NCI-H2081 (cell line): ENCODE results near the gene RFTN1.

Source experiments
- DNase-seq, 2 experiments: peaks; one replicate each; lab custom pipeline; 2025; lab: John Stamatoyannopoulos, UW

Gene RFTN1

DNA sequence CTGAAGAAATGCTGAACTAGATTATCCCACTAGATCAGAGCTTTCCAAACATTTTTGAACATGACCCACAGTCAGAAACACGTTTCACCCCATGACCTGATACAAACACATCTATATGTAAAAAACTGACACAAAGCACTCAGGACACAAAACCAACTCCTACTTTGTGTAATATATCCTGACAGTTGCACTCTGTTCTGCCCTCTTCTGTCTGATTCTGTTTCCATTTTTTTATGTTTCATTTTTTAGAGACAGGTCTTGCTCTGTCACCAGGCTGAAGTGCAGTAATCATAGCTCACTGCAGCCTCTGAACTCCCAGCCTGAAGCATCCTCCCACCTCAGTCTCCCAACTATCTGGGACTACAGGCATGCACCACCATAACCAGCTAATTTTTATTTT, 15.8 kb upstream of the RFTN1 start:
- no peak for DNase-seq

DNA sequence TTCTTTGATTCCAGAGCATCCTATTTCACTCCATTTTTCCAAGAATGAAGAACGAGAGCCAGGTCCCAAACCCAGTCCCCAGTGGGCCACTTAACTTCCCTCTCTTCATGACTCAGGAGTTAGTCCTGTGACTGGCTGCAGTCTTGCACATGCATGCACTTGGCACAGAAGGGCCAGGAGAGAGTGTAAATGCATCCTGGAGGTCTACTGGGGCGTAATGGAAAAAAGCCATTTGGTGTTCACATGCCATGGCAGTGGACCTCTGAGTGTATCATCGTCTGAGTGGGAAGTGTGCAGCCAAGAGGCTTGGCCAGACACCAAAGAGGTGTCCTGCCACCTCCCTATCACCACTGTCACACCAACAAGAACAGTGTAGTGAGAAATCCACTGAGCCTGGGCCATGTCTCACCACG, 15.1 kb upstream of the RFTN1 start:
- DNase-seq: no peak

DNA sequence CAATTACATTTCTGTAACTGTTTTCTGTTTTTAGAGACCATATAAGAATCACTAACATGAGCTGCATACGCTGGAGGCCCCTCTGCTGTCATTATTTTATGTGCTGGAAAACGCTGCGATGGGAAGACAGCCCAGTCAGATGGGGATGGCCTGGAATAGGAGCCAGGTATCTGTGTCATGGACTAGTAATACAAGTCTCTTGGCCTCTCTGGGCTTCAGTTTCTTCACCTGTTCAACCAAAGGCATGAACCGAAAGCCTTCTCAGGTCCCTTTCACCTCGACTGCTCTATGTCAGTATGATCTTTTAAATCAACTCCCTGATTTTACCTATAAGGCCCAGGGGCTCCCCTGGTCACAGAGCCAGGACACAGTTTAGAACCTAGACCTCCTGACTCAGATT, 14.6 kb upstream of the RFTN1 start:
- no peak for DNase-seq

DNA sequence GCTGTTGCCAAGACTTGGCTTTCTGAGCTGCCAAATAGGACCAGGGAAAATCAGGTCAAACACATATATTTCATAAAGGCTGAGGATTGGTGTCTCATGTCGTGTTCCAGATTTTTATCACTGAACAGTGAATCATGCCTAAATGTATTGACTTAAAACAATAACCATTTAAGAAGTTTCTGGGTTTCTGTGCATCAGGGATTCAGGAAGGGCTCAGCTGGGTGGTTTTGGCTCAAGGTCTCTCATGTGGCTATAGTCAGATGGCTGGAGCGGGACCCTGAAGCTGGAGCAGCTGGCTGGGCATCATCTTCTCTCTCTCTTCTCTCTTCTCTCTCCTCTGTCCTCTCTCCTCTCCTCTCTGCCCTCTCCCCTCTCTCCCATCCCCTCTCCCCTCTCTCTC, 10.7 kb upstream of the RFTN1 start:
- DNase-seq: no peak

DNA sequence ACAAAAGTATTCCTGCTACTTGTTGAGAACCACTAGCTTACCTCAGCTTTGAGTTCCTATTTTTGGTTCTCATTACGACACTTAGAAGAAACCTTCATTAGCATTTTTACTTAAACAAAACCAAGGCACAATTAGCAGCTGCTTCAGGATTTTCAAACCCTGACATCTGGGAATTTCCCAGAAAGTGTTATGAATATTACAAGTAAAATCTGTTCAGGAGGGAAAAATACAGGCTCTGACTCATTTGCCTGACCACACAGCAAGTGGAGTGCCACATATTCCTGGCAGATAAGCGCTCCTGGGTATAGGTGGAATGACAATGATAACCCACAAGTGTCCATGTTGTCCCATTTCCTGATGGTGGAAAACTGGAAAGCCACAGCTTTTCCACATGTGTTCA, 10.3 kb upstream of the RFTN1 start:
- DNase-seq: no peak

DNA sequence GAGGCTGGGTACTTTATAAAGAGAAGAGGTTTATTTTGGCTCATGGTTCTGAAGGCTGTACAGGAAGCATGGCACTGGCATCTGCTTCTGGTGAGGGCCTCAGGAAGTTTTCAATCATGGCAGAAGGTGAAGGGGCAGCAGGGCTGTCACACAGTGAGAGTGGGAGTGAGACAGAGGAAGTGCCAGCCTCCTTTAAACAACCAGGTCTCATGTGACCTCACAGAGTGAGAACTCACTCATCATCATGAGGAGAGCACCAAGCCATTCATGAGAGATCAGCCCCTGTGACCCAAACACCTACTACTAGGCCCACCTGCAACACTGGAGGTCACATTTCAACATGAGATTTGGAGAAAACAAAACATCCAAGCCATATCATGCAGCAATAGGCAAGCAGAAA, 9.3 kb upstream of the RFTN1 start:
- no peak for DNase-seq

DNA sequence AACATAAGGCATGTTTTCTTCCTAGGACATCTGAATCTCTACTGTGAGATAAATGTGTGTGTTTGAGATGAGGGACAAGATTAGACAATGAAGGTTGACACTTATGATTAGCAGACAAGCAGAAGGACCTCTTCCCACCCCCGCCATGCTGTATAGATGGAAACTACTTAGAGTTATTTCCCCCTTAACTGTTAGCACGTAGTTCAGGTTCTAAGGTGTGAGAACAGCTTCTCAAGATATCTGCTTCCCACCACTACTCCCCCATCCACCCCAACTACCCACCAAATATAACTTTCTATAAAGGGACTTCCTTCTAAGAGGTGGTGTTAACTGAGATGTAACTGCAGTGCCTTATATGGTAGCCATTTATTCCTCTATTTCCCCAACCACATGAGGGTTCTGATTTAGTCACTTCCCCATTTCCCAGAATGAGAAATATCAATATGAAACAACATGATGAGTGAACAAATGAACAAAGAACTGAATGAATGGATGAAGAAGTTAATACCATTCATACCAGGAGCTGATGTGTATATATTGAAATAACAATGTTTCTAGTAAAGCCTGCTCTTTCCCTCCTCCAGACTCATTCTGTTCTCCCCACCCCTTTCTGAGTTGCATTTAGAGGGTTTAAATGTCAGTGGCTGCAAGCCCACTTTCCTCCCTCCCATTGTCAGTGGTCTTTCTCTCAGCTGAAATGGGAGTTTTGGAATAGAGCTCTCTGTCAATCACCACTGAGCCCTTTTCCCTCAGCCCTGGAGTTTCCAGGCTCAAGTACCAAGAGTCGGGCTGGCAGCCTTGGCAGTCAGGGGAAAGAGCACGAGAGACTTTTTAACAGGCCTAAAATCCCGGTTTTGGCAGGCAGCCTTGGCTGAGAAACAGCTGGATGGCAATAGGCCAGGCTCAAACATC, 7.7 kb upstream of the RFTN1 start:
- no peak for DNase-seq

DNA sequence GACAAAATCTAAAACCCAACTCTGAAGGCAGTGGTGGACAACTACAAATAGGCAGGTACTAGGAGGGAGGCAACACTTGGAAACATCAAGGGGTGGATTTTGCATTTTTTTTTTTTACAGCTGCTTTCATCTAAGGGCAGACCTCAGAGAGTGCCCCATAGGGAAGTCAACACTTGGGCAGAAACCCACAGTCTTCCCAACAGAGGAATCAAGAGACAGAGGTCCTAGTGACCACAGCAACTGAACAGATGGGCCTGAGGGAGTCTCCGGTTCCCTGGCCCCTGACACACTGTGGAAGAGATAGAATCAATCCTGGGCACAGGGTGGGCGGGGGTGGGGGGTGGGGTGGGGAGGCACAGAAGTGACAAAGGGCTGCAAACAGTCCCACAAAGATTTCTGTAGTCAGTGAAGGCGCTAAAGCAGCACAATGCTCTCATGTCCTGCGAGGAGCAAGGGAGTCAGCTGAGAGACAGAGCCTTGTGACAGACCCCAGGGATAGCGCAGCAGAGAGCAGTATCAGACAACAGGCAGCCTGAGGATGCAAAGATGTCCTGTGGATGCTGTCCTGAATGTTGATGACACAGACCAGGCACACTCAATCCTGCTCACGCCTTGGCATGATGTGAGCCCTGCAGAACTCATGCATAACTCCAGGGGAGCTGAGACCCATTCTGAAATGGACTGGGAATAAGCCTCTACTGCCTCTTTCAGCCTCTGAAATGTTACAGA, 6.9 kb upstream of the RFTN1 start:
- DNase-seq: no peak

DNA sequence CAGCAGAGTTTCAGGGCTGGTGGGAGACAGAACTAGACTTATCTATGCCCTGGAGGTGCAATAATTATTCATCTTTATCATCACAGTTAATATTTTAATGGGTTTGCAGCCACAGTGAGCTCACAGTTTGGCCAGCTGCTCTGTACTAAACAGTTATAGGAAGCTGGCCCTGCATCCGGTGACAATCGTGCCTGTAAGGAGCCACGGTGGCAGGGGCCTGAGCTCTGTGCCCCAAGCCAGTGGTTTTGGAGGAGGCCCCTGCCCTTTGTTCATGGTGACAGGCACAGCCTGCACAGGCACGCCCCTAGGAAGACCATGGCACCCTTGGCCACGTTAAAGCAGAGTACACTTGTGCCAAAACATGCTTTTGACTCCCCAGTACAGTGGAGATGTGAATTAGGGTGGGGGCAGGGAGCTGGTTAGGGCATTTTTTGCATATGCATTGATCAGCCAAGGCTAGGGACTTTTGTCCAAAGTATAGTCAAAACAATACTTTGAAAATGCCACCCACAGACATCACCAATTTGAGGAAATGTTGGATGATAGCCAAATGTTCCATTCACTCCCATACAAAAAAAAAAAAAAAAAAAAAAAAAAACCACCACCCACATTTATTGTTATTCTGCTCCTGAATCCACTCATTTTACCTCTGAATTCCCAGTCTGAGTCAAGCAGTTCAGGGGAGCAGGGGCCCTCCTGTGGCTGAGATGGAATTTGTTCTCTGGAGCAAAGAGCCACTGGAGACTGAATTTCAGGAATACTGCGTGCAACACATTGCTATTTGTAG, 3.4 kb upstream of the RFTN1 start:
- DNase-seq: peak; percentile 75 to 89

DNA sequence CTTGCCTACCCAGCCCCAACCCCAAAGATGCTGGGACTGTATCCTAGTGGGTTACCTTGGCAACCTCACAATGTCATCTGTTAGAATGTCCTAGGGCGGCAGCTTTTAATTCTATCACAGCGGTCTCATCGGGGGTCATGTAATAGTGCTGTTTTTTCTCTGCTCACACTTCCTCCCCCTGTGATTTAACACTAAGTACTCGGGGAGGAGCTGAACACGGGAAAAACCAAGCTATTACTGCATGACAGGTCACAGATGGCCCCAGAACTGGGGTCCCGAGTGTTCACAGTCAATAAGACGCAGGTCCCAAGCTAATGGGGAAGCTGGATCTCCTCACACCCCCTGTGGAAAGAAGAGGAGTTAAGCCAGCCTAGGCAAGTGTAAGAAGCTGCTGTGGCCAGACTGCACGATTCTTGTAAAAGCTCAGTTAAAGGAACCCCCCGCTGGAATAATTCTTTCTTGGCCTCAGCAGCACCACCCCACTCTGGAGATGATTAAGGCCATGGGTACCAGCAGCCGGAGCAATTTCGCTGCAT, 2.5 kb upstream of the RFTN1 start:
- DNase-seq: peak; percentile 55 to 81

DNA sequence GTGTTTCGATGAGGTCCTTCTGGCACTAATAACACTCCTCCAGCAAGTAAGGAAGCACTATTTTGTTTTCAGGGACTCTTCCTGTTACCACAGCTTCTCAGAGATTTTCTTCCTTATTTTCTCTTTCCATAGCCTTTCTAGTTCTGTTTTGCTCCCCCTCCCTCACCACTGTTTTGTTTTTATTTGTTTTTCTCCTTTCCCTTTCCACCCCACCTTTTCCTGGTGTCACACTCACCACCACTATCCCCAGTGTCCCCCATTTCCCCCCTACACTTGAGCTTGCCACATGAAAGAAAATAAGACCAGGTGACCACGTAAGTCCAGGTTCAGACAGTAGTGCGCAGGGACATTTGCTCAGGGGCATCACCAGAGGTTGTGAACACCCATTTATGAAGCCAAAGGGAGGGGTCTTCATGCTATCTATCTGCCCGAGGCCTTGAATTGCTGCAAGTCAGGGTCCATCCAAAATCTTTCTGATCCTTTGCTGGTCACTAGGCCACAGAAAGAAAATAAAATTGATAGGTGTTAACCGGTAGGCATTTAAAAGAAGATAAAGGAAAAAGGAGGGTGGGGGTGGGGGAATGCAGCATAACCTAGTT, 1.4 kb upstream of the RFTN1 start:
- no peak for DNase-seq

DNA sequence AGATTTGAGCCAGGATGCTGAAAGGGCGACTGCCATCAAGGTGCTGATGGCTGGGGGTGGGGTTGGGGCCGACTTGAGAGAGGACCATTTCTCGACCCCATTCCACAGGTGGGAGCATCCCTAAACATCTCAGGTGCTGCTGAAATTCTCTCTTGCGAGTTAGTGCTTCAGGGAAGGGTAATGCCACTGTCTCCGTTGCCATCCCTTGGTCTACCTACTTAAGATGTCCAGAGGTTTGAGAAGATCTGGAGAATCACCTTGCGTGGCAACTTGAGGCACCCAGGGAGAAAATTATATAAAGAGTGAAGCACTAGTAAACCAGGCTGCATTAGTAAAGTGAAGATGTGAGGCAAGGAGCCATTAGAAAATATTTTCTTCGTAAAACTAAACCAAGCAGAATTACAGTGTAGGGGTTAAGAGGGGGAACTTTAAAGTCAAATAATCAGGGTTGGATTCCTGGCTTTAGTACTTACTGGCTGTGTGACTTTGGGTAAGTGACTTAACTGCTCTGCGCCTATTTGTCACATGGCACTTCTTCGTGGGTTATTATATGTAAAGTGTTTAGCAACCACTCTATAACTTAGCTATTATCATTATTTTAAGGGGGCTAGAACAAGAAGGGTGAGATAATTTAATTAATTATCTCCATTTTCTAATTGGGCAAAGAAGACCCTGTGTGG, 662 bp upstream of the RFTN1 start:
- DNase-seq: no peak

DNA sequence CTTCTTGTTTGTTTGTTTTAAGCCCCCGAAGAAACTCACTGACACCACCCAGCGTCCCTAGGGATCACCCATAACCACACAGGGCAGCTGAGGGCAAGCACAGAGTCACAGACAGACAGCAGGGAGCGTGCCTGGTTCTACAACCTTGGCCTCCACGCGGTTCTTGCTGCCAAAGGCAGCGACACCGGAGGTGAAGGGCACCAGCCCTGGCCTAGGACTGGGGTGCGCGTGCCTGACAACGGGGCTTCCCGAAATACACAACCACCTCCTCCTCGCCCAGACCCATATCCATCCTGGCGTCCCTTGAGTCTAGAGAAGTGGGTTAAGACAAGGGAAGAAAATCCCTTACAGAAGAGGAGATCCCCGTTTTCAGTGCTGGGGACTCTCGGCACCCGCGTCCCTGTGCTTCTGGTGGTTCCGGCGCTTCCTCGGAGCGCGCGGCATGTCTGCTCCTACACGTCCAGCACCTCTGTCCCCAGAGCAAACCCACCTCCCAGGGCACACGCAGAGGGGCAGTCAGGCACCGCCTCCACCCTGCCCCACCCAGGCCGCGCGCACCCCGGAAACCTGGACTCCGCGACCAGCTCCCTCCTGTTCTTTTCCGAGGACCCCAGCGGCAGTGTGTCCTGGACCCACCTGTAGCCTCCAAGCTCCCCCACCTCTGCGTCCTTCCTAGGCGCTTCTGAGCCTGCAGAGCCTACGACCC, 911 bp downstream of the RFTN1 start:
- DNase-seq: peak in 1 of 2 experiments; percentile 48

DNA sequence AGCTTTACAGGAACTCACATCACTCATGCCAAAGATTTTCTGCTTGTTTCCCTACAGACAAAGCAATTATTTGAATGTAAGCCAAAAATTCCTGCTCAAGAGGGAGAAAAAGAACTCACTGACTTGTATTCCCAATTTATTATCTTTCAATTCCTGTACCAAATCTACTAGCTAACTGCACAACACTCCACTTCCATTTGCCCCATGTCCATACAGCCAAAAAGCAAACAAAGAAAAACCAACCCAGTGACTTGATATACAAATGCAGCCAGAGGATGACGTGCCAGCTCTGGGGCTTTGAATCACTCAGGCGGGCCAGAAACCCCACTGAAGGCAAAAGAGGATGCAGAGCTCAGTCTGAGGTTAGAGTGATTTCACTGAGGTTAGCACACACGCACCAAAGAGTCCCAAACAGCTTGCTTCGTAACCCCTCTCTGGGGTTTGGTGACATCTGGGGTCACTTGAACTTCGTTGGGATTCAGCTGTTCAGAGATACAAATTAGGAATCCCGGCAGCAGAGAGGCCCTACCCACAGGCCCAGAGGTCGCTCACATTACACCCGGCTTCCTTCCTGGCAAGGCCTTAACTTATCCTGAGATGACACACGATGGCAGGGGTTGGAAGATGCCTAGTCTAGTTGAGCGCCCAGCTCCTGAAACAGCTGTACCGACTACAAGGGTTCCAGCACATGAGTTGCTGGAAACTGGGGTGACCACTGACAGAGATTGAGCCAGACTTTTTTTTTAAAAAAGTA, 1.6 kb downstream of the RFTN1 start:
- DNase-seq: peak; percentile 35 to 80

DNA sequence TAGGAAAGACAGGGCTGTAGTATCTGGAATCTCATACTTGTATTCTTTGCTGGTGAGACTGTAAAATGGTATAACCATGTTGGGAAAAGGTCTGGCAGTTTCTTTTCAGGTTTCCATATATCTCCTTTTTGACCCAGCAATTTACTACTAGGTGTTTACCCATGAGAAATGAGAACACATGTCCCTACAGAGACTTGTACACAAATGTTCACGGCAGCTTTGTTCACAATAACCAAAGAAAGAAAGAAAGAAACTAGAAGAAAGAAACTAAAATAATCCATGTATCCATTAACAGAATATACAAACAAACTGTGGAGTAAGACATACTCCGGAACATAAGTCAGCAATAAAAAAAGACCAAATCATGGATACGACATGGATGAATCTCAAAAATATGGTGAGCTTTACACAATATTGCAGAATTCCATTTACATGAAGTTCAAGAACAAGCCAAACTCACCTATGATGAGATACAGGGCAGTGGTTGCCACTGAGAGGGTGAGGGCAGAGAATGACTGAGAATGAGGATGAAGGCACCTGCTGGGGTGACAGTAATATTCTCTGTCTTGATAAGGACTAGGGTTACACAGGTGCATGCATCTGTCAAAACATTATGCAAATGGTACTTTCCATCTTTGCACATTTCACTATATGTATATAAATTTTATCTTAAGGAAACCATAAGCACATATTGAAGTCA, 2.7 kb downstream of the RFTN1 start:
- no peak for DNase-seq

DNA sequence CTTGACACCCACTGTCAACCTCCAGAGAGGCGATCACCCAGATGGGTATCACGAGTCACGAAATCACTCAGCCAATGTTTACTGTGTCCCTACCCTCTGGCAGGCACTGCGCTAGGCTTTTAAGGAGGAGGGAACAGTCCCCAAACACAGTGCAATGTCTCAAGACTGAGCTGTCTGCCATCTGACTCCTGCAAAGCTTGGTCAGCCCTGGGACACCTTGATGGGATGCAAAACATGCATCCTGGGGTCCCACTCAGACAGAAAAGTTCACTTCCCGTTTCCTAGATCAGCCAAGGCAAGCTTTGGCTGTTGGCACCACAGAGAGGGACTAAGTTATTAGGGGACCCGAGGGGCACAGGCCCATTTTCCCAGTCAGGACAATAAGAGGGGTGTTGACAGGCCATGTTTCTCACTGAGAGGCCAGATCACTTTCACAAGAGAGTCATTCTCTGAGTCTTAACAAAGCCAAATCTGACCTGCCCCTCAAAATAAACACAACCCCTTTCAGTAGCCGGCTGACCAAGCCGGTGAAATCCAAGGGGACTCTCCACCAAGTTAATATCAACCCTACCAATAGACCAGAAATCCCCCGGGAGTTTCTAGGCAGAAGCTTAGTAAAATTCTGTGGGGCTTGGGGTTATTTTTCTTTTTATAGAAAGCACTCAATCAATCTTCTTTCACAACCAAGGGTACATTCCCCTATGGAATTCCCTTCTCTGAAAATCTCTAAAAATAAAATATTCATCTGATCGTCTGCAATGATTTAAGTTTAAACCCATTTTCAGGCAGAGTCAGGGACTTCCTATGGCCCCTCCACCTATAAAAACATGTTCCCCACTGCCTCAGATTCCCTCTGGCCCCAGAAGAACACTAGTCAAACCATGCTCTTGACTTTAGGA, 3.5 kb downstream of the RFTN1 start:
- peak in 1 of 2 experiments; percentile 40 for DNase-seq

DNA sequence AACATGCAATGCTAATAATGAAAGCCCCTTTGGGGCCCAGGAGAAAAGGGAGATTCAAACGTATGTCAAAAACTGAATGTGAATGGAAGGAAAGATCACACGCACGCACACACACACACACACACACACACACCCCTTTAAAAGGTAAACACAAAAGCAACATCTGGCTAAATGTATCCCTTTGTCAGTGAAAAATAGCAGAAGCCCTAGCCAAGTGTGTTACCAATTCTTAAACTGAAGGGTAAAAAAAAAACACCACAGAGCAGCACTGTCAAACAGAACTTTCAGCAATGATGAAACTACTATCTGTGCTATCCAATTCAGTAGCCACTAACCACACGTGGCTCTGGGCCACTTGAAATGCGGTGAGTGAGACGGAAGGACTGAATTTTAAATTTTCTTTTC, 4.9 kb downstream of the RFTN1 start:
- DNase-seq: peak in 1 of 2 experiments; percentile 31

DNA sequence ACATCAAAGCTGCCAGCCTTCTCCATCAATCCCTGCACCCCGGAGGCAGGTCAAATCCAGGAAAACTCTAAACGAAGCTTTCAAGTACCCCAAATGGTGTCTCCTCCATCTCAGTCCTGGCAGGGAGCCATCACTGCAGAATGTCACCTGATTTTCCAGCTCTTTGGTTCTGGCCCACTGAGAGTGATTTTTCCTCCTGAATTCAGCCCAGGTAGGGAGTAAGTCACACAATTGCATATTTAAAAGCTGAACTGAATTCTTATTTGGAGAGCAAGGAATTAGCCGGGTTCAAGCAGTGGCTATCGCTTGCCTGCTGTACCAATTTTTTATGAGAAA, 5.3 kb downstream of the RFTN1 start:
- DNase-seq: peak in 1 of 2 experiments; percentile 31
